Neural cell (in vitro differentiated cells): ENCODE measurements around the gene ACACA. TPM values are rescaled to one million over a fixed set of nuclear protein-coding genes. Genes with fewer than 3 reads are reported as not detected.

Experiments used
- H2AFZ ChIP-seq: fragments of 200-600, 300-800 bp; sonication (generic), shearing (Covaris generic); 2 replicates; pipeline ENCODE4 v1.6.0; 2014; ENCODE audit warnings: low read depth, mild to moderate bottlenecking, antibody characterized with exemption, low read length, moderate library complexity
- H3F3A ChIP-seq: fragments of 200-600 bp; shearing (Covaris generic); 2 replicates; pipeline ENCODE4 v1.6.1; 2016; ENCODE audit warnings: mild to moderate bottlenecking, moderate library complexity, mixed read lengths, antibody characterized with exemption, low read length; ENCODE audit not compliant: insufficient read depth, poor library complexity, severe bottlenecking
- H3K27ac ChIP-seq: fragments of 200-600, 300-800 bp; sonication (generic), shearing (Covaris generic); 2 replicates; pipeline ENCODE4 v1.5.1; 2014; ENCODE audit warnings: mild to moderate bottlenecking, low read length, moderate library complexity
- H3K27me3 ChIP-seq: fragments of 300-800, 200-600 bp; sonication (generic), shearing (Covaris generic); 2 replicates; pipeline ENCODE4 v1.6.0; 2014; ENCODE audit warnings: mild to moderate bottlenecking, low read depth, low read length, moderate library complexity; ENCODE audit not compliant: insufficient read depth
- H3K36me3 ChIP-seq: fragments of 300-800, 200-600 bp; sonication (generic), shearing (Covaris generic); 2 replicates; pipeline ENCODE4 v1.5.1; 2014; ENCODE audit warnings: mild to moderate bottlenecking, antibody characterized with exemption, low read length, moderate library complexity; ENCODE audit not compliant: insufficient read depth
- H3K4me2 ChIP-seq: fragments of 300-800, 200-600 bp; sonication (generic), shearing (Covaris generic); 2 replicates; pipeline ENCODE4 v1.6.0; 2014; ENCODE audit warnings: mild to moderate bottlenecking, low read length
- H3K4me3 ChIP-seq: fragments of 300-800, 200-600 bp; sonication (generic), shearing (Covaris generic); 2 replicates; pipeline ENCODE4 v1.5.1; 2014; ENCODE audit warnings: mild to moderate bottlenecking, low read length, moderate library complexity
- H3K79me2 ChIP-seq: fragments of 200-600 bp; shearing (Covaris generic); replicated peaks from 2 replicates; pipeline ENCODE4 v1.6.0; 2014; ENCODE audit warnings: mild to moderate bottlenecking, low read length, moderate library complexity; ENCODE audit not compliant: insufficient read depth
- H3K9ac ChIP-seq: fragments of 300-800, 200-600 bp; sonication (generic), shearing (Covaris generic); 2 replicates; pipeline ENCODE4 v1.6.1; 2016; ENCODE audit warnings: mild to moderate bottlenecking, low read length, mixed read lengths
- H3K9me2 ChIP-seq: fragments of 200-600 bp; shearing (Covaris generic); 2 replicates; pipeline ENCODE4 v1.6.1; 2016; ENCODE audit warnings: mild to moderate bottlenecking, low read length, mixed read lengths; ENCODE audit not compliant: insufficient read depth
- H3K9me3 ChIP-seq: fragments of 200-600, 300-800 bp; sonication (generic), shearing (Covaris generic); 2 replicates; pipeline ENCODE4 v1.6.1; 2016; ENCODE audit warnings: mild to moderate bottlenecking, mixed run types, low read length, moderate library complexity, mixed read lengths
- H4K20me1 ChIP-seq: fragments of 200-600 bp; shearing (Covaris generic); 2 replicates; pipeline ENCODE4 v1.6.1; 2016; ENCODE audit warnings: mild to moderate bottlenecking, mixed run types; ENCODE audit not compliant: insufficient read depth
- CTCF ChIP-seq: fragments of 450-650 bp; IDR thresholded peaks from 2 replicates; pipeline ENCODE4 v1.5.1; 2014; ENCODE audit warnings: antibody characterized with exemption, mild to moderate bottlenecking, moderate library complexity; ENCODE audit not compliant: poor library complexity, severe bottlenecking
- EP300 ChIP-seq: fragments of 450-650 bp; conservative IDR thresholded peaks from 2 replicates; pipeline ENCODE4 v1.6.1; 2014; ENCODE audit warnings: antibody characterized with exemption, mild to moderate bottlenecking, moderate library complexity; ENCODE audit not compliant: poor library complexity, severe bottlenecking
- EZH2 ChIP-seq: fragments of 200-600, 300-800 bp; shearing (Covaris generic), sonication (generic); IDR thresholded peaks from 2 replicates; pipeline ENCODE4 v1.6.1; 2014; ENCODE audit warnings: antibody characterized with exemption, low read length, borderline replicate concordance, mild to moderate bottlenecking; ENCODE audit not compliant: insufficient read depth, poor library complexity, severe bottlenecking
- MXI1 ChIP-seq: fragments of 450-650 bp; conservative IDR thresholded peaks from 2 replicates; pipeline ENCODE4 v1.6.1; 2014; ENCODE audit warnings: antibody characterized with exemption, mild to moderate bottlenecking; ENCODE audit not compliant: poor library complexity, severe bottlenecking
- POLR2AphosphoS5 ChIP-seq: IDR thresholded peaks from 2 replicates; pipeline ENCODE4 v1.6.1; 2012
- RAD21 ChIP-seq: fragments of 450-650 bp; conservative IDR thresholded peaks from 2 replicates; pipeline ENCODE4 v1.6.1; 2014; ENCODE audit warnings: antibody characterized with exemption, mild to moderate bottlenecking, moderate library complexity
- REST ChIP-seq: IDR thresholded peaks from 2 replicates; pipeline ENCODE4 v1.6.1; 2012; ENCODE audit warnings: borderline replicate concordance
- SMC3 ChIP-seq: fragments of 450-650 bp; conservative IDR thresholded peaks from 2 replicates; pipeline ENCODE4 v1.6.1; 2014; ENCODE audit warnings: antibody characterized with exemption, mild to moderate bottlenecking, moderate library complexity; ENCODE audit not compliant: poor library complexity
- TAF1 ChIP-seq: IDR thresholded peaks from 2 replicates; pipeline ENCODE4 v1.6.1; 2012; ENCODE audit warnings: low read depth
- polyA plus RNA-seq: library from polyadenylated mRNA; depleted of rRNA; stranded (reverse); fragments of >200 nt; gene quantifications from 2 replicates; pipeline ENCODE4 v1.2.3, GENCODE V29; 2014

Gene ACACA
- polyA plus RNA-seq, 1 donor from 2014 or later: 38.4 TPM

- Histone ChIP-seq H3K36me3 (no peaks in the 10 kb centered on the region), H2AFZ (no peak overlapping the region), H3K9me2 (no peaks in the 10 kb centered on the region), H3K4me2 (no peak overlapping the region), H3K79me2 (peaks cover 6% of the 10 kb centered on the region), H4K20me1 (no peaks in the 10 kb centered on the region), H3F3A (no peaks in the 10 kb centered on the region), H3K9ac (no peak overlapping the region), H3K4me3 (no peak overlapping the region), H3K27ac (no peak overlapping the region), H3K27me3 (no peaks in the 10 kb centered on the region), H3K9me3 (no peaks in the 10 kb centered on the region)
- no peak for TF ChIP-seq SMC3
- no peak for TF ChIP-seq REST
- TF ChIP-seq EP300: no peak
- TF ChIP-seq EZH2: no peak
- TF ChIP-seq POLR2AphosphoS5: no peak
- no peak for TF ChIP-seq MXI1
- no peak for TF ChIP-seq RAD21
- no peak for TF ChIP-seq CTCF
- no peak for TF ChIP-seq TAF1
Observed at GRCh38 chr17:37344519-37344918, 62.1 kb downstream of the ACACA start.

- Histone ChIP-seq H3F3A (no peaks in the 10 kb centered on the region), H4K20me1 (no peaks in the 10 kb centered on the region), H3K9ac (no peak overlapping the region), H3K4me2 (no peak overlapping the region), H3K36me3 (no peaks in the 10 kb centered on the region), H3K27me3 (no peaks in the 10 kb centered on the region), H3K4me3 (no peak overlapping the region), H3K9me2 (no peaks in the 10 kb centered on the region), H3K79me2 (no peaks in the 10 kb centered on the region), H3K27ac (no peak overlapping the region), H3K9me3 (no peaks in the 10 kb centered on the region), H2AFZ (no peak overlapping the region)
- TF ChIP-seq POLR2AphosphoS5 (no peak), EZH2 (no peak), CTCF (no peak), SMC3 (no peak), REST (no peak), EP300 (no peak), TAF1 (no peak), MXI1 (no peak), RAD21 (no peak)
Observed at GRCh38 chr17:37342589-37342988, 64.0 kb downstream of the ACACA start.
